GM18517 (cell line): ENCODE data around the gene PIGT.
A peak's percentile ranks its signal among the peaks of the same experiment; 100 is the strongest.

Experiments used
- ATAC-seq: cut with Tn5 transposase; IDR thresholded peaks from one replicate; pipeline ENCODE4 v1.9.1; 2021; ENCODE audit warnings: mild to moderate bottlenecking, moderate library complexity; ENCODE audit not compliant: unreplicated experiment

Gene PIGT

DNA sequence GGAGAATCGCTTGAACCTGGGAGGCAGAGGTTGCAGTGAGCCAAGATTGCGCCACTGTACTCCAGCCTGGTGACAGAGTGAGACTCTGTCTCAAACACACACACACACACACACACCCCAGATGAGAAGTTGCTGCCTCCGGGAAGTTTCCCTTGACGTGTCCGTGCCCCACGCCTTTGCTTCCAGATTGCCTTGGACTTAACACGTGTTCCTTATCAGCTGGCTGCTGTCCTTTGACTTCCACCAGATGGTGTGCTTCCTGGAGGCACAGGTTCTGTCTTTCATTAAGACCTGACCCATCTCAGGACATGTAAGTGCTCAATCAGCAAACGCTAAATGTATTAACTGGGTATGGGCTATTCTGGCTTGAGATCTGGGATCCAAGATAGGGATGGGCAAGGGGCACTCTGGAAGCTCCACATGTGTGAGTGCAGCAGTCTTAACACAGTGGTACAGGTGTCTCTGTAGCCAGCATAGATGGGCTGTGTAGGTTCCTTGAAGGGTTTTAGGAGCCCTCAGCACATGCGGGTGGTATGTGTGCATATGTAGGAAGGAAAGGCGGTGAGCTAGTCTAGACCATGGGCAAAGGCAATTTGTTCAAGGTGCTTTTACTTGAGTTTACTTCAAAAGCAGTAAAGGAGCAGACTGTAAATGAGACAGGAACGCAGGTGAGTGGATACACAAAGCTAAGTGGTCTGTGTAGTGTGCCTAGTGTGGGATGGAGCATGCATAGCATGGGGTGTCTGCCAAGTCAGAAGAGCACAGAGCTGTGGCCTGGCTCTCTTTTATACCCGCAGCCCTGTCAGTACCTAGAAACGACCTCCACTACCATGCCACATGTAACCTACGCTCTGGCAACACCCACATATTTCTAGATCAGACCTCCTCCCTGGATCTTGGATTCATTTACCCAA is 11.6 kb downstream of the PIGT start:
- no peak for ATAC-seq

DNA sequence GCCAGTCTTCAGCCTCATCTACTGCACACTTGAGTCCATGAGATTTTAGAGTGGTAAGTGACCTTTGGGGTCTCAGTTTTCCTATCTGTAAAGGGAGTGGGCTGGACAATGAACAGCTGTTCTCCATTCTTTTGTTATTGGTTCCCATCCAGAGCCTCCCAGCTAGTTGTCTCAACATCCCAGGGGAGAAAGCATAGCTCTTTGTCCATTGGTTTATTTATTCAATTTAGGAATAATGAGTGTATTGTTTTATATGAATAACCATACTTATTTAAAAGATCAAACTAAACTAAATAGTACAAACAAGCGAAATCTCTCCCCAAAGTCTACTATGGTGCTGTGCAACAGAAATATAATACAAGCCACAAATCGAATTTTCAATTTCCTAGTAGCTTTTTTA is 13.7 kb downstream of the PIGT start:
- no peak for ATAC-seq

DNA sequence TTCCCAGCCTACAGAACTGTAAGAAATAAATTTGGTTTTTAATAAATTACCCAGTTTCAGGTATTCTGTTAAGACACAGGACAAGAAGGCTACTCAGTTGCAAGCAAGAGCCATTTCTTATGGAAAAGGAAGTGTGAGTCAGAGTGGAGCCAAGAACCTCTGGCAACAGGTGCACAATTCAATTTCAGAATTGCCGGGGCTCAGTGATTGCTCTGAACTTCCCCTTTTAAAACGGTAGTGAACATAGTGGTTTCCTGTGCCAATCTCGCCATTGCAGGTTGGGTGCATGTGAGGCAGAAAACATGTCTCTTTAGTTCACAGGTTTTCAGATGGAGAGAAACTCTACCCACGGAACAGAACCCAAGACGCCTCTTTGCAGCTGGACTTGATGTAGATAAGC is 16.4 kb downstream of the PIGT start:
- peak; percentile 55 for ATAC-seq

DNA sequence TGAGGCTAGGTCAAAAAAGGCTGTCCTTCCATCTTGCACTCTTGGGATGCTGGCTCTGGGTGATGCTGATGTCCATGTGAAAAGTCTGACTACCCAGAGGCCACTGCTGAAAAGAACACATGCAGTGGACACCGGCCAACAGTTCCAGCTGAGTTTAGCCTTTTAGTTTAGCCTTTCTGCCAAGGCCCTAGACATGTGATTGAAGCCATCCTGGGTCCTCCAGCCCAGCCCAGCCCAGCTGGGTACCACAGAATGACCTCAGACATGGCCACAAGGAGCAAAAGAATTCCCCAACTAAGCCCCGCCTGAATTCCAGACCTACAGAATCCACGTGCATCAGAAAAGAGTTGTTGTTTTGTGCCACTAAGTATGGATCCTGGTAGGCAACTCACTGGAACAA is 17.4 kb downstream of the PIGT start:
- ATAC-seq, result no peak

GRCh38 chr20:45433976-45434375 is 18.0 kb downstream of the PIGT start:
- no peak for ATAC-seq

GRCh38 chr20:45436732-45437485 is 21.0 kb downstream of the PIGT start:
- ATAC-seq, result peak; percentile 83

GRCh38 chr20:45440424-45440823 is 24.5 kb downstream of the PIGT start:
- no peak for ATAC-seq

DNA sequence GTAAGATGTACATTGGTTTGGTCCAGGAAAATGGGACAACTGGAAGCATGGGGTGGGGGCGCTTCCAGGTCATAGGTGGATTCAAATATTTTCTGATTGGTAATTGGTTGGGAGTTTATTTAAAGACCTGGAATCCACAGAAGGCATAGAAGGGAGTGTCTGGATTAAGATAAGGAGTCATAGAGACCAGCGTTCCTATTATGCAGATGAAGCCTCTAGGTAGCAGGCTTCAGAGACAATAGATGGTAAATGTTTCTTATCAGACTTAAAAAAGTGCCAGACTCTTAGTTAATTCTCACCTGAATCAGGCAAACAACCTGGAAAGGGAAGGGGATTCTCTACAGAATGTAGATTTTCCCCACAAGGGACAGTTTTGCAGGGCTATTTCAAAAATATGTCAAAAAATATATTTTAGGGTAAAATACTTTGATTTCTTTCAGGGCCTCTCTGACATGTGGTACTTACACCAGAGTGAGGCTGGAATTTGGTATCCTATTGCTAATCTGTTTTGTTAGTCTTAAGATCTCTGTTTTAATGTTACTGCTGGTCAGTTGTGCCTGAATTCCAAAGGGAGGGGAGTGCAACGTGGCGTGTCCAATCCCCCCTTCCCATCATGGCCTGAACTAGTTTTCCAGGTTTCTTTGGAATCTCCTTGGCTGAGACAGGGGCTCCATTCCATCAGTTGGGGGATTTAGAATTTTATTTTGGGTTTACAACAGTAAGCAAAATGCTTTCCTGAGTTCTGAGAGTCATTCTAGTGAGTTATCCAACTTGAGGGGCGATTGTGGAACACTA is 25.1 kb downstream of the PIGT start:
- no peak for ATAC-seq

GRCh38 chr20:45441746-45442145 is 25.8 kb downstream of the PIGT start:
- ATAC-seq, result no peak

GRCh38 chr20:45444050-45444449 is 28.1 kb downstream of the PIGT start:
- no peak for ATAC-seq

DNA sequence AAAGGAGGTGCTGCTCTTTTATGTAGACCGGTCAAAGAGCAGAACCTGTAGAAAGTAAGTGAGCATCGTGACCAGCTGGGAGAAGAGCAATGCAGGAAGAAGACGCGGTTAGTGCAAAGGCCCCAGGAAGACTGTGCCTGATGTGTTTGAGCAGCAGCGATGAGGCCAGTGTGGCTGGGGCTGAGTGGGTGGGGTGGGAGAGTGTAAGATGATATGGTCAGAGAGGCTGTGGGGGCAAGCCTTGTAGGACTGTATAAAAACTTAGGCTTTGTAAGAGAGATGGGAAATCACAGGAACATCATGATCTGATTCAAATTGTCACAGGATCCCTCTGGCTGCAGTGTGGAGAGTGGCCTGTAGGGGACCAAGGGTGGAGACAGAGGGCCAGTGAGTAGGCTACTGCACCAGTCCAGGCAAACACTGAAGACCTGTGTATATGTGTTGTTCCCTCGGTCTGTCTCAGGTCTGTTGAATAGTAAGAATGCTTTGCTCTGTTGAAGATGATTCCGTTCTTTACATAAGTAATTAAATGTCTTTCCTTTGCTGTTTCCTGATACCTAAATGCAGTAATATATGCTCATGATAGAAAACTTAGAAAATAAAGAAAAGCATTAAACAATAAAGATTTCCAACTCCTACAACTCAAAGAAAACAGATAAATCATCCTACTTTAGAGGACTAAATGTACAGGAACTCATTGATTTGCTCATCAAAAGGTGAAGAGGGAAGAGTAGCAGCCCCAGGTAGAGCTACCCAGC is 30.0 kb downstream of the PIGT start:
- no peak for ATAC-seq

- no peak for ATAC-seq
Observed at GRCh38 chr20:45448270-45448669, 32.3 kb downstream of the PIGT start.

- no peak for ATAC-seq
Observed at GRCh38 chr20:45449528-45449927, 33.6 kb downstream of the PIGT start.

GRCh38 chr20:45450097-45450818 is 34.3 kb downstream of the PIGT start:
- ATAC-seq, result no peak

DNA sequence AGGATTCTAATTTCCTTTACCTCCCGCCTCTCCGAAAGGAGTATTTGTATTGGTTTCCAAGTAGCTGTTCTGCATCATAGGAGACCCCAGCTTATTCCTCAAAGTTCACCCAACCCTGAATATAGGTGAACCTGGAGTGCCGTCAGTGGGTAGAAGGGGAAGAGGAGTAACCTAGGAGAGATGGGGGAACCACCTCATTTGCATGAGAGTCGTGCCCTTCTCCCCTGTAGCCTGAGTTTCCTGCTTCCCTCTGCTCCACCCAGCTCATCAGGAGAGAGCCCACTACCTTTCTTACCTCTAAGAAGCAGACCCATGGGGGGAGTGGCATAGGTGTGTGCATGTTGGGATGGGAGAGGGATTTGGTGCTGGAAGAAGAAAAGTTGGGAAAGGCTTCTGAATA is 36.3 kb downstream of the PIGT start:
- no peak for ATAC-seq

- ATAC-seq, result no peak
Observed at GRCh38 chr20:45452772-45453691, 37.1 kb downstream of the PIGT start.

- no peak for ATAC-seq
Observed at GRCh38 chr20:45456632-45457031, 40.7 kb downstream of the PIGT start.

DNA sequence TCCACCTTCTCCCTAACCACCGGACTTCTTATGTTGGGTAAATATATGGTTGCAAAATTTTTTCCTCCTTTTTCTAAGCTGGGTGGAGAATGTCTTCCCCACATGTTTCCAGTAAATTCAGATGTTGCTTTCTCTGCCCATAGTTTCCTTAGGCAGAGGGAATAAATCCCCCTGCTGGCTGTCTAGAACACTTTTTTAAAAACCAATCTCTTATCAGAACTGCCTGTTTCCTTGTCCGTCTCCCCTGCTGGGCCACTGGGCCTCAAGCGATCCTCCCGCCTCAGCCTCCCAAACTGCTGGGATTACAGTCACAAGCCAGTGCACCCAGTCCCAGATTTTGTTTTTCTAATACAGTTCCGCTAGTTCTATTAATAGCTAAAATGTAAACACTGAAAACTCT is 43.7 kb downstream of the PIGT start:
- ATAC-seq, result no peak

DNA sequence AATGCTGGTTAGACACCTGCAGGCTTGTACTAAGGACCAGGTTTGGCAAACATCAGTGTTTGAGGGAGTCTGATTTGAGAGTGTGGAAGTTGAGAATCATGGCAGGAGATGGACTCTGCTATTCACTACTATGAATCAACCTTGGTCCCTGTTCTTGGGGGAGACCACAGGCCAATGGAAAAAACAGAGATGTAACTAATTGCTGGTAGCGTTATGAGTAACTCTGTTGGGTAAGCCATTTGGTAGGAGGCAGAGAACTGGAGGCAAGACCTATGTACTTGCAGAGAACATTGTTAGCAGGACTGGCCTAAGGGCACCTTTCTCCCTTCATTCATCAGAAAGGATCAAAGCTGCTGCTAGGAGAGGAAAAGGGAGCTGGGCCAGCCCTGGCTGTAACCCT is 45.3 kb downstream of the PIGT start:
- ATAC-seq, result no peak
